Stimulated activated CD4-positive, alpha-beta T cell treated with anti-CD3 and anti-CD28 coated beads, Interleukin-4, amount 100 ng/mL, for 48 hours (primary cell): ENCODE measurements around the gene TTLL9.
"Not testable (repeated sequence)": the region's sequence is repeated elsewhere in the genome, so short reads cannot be mapped to it uniquely, and the experiment has no call there.

ENCODE experiments used
- DNase-seq, 2 donors: peaks; one replicate each; pipeline ENCODE4 v3.0.0-alpha.2; 2020; ENCODE audit warnings: low read depth in 2 of 2

TTLL9 gene

GRCh38 chr20:31919410-31920155, 49.1 kb downstream of the TTLL9 start:
- DNase-seq = no peak

- DNase-seq = no peak
Observed at GRCh38 chr20:31920275-31920855, 49.9 kb downstream of the TTLL9 start.

- not testable (repeated sequence) for DNase-seq
Observed at GRCh38 chr20:31921480-31921879, 51.0 kb downstream of the TTLL9 start.

- DNase-seq = no peak
Observed at GRCh38 chr20:31922181-31922580, 51.7 kb downstream of the TTLL9 start.

GRCh38 chr20:31922588-31922987, 52.2 kb downstream of the TTLL9 start:
- no peak for DNase-seq

- no peak for DNase-seq
Observed at GRCh38 chr20:31923388-31924331, 53.2 kb downstream of the TTLL9 start.

GRCh38 chr20:31924561-31924960, 54.1 kb downstream of the TTLL9 start:
- no peak for DNase-seq

- no peak for DNase-seq
Observed at GRCh38 chr20:31925631-31926030, 55.2 kb downstream of the TTLL9 start.

- no peak for DNase-seq
Observed at GRCh38 chr20:31926493-31926892, 56.1 kb downstream of the TTLL9 start.

GRCh38 chr20:31927627-31928159, 57.3 kb downstream of the TTLL9 start:
- no peak for DNase-seq

DNA sequence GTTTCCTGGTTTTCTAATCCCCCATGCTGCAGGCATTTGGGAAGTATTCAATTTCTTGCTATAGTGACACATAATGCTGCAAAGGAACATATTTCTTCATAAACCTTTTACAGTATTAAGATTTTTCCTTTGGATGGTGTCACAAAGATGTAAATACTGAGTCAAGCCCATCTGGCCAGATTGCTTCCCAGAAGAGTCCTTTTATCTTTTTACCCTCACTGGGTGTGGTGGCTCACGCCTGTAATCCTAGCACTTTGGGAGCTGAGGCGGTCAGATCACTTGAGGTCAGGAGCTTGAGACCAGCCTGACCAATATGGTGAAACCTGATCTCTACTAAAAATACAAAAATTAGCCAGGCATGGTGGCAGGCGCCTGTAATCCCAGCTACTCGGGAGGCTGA, 59.2 kb downstream of the TTLL9 start:
- not testable (repeated sequence) for DNase-seq

GRCh38 chr20:31930779-31931178, 60.3 kb downstream of the TTLL9 start:
- no peak for DNase-seq

DNA sequence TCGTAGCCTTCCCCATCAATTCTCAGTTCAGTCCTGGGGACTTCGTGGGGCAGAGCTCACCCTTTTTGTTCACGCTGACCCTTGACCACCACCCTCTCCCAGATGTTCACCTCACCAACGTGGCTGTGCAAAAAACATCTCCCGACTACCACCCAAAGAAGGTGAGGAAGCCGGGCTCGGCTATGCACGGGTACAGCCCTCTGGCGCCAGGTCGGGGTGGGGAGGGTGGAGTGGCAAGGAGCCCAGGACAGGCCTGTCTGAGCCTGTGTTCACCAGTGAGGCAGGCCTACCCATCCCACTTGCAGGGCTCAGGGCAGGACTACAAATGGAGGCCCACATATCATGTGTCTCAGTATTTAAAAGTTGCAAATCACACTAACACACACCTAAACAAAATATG, 63.3 kb downstream of the TTLL9 start:
- no peak for DNase-seq

- DNase-seq = no peak
Observed at GRCh38 chr20:31934491-31934890, 64.1 kb downstream of the TTLL9 start.

- DNase-seq = no peak
Observed at GRCh38 chr20:31934968-31935764, 64.7 kb downstream of the TTLL9 start.

GRCh38 chr20:31936420-31936819, 66.0 kb downstream of the TTLL9 start:
- no peak for DNase-seq

GRCh38 chr20:31937820-31938219, 67.4 kb downstream of the TTLL9 start:
- no peak for DNase-seq

DNA sequence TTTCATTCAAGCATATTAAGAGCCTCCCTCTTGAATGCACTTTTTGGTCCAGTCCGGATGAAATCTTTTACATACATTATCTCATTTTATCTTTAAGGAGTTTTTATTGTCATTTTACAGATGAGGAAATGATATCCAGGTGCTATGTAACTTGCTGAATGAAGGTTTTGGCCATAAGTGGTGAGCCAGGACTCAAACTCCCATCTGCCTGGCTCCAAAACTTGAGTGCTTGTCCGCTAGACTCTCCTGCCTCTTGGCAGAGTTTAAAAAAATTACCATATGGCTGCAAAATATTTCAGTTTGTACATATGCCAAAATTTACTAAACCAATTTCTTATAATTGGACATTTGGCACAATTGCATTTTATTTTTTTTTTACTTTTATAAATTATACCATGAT, 69.2 kb downstream of the TTLL9 start:
- no peak for DNase-seq

DNA sequence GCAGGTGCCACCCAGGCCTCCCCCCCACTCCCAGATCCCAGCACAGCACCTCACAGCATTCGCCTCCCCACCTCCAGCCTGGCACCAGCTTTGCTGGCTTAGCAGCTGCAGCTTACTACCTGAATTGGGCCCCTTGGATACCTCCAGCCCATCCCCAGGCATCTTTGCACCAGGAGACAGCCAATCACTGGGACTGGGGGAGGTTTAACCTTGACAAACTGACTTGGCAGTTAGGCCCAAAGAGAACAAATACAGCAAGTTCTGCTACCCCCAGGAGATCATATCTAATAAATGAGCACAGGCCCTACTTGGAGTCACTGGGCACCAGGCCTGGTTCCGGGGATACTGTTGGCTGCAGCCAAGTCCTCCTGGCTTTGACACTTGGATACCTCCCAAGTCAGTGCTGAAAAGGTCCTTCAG, 72.6 kb downstream of the TTLL9 start:
- DNase-seq = no peak

DNA sequence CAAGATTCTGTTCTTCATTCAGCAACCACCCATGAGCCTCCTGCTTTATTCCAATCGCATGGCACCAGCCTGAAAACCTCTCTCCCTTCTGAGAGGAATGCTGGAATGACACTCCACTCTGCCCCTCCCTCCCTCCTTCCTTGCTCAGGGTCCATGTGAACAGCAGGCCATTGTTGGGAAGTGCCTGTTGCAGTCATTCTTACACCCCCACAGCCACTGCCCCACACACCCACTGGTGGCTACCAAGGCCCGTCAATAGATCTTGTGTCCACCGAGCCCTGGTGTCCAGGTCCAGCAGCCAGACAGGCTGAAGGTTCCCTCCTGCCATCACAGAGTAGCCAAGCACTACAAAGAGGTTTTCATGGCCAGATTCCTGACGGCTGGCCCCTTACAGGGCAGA, 74.9 kb downstream of the TTLL9 start:
- no peak for DNase-seq

DNA sequence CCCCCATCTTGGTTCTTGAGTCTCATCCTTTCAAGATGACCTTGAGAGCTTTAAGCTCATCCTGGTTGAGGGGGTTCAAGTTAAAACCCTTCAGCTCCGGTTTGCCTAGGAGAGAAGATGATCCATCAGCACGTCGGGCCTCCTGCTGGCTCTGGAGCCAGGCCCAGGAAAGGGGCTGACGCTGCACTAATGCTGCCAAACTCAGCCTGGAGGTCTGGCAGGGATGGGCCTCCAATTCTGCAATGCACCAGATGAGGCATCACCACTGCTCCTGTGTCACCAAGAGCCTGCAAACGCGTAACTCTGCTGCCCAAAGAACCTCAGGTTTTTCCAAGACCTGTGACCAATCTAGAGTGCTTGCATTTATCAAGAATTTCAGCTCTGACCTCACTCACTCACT, 75.4 kb downstream of the TTLL9 start:
- DNase-seq = no peak
